ENCODE data around the gene ZNF281.

GRCh38 chr1:200400556-200400955 is 9.3 kb downstream of the ZNF281 start:
- TF ChIP-seq EP300 (IDR thresholded peaks at IDR 0.05) (no peak), POLR2A (IDR thresholded peaks at IDR 0.05) (no peak)
- TF ChIP-seq, protein P1, sequence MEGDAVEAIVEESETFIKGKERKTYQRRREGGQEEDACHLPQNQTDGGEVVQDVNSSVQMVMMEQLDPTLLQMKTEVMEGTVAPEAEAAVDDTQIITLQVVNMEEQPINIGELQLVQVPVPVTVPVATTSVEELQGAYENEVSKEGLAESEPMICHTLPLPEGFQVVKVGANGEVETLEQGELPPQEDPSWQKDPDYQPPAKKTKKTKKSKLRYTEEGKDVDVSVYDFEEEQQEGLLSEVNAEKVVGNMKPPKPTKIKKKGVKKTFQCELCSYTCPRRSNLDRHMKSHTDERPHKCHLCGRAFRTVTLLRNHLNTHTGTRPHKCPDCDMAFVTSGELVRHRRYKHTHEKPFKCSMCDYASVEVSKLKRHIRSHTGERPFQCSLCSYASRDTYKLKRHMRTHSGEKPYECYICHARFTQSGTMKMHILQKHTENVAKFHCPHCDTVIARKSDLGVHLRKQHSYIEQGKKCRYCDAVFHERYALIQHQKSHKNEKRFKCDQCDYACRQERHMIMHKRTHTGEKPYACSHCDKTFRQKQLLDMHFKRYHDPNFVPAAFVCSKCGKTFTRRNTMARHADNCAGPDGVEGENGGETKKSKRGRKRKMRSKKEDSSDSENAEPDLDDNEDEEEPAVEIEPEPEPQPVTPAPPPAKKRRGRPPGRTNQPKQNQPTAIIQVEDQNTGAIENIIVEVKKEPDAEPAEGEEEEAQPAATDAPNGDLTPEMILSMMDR (IDR thresholded peaks at IDR 0.05) = no peak
